Natural killer cell (primary cell): ENCODE data around the gene SCN10A. TPM values are rescaled to one million over a fixed set of nuclear protein-coding genes. Genes with fewer than 3 reads are reported as not detected.

ENCODE experiments used
- ATAC-seq, 3 donors: fragments of 150-1000 bp in 2 of 3; fragments of 200-7000 bp in 1 of 3; cut with Tn5 transposase; 1 replicate in 1 of 3; 2 replicates in 2 of 3; pipeline ENCODE4 v1.10.0; 2021; ENCODE audit warnings: mild to moderate bottlenecking in 2 of 3, moderate library complexity in 2 of 3
- DNase-seq, 2 donors: peaks; one replicate each; pipeline versions ENCODE4 v3.0.0 to v3.0.0-alpha.2; 2013 to 2021; ENCODE audit warnings: mixed read lengths in 1 of 2
- H3K27ac ChIP-seq: one replicate; pipeline ENCODE4 v1.5.1; 2013; ENCODE audit warnings: mild to moderate bottlenecking, low read length
- H3K27me3 ChIP-seq: one replicate; pipeline ENCODE4 v1.6.1; 2013; ENCODE audit warnings: low read length; ENCODE audit not compliant: control insufficient read depth, insufficient read depth
- H3K36me3 ChIP-seq: one replicate; pipeline ENCODE4 v1.6.1; 2013; ENCODE audit warnings: low read length; ENCODE audit not compliant: control insufficient read depth, insufficient read depth
- H3K4me1 ChIP-seq: one replicate; pipeline ENCODE4 v1.6.1; 2013; ENCODE audit warnings: low read length; ENCODE audit not compliant: control insufficient read depth, insufficient read depth
- H3K4me3 ChIP-seq: one replicate; pipeline ENCODE4 v1.5.1; 2013; ENCODE audit warnings: low read length
- H3K9me3 ChIP-seq: one replicate; pipeline ENCODE4 v1.6.1; 2013; ENCODE audit warnings: low read length; ENCODE audit not compliant: control insufficient read depth, insufficient read depth
- H3K27ac Mint-ChIP-seq, 2 donors: one replicate each; pipeline ENCODE4 v1.8.0; 2022; ENCODE audit warnings: mild to moderate bottlenecking in 2 of 2, mixed read lengths in 2 of 2, moderate library complexity in 1 of 2
- H3K27me3 Mint-ChIP-seq, 2 donors: one replicate each; pipeline ENCODE4 v1.8.0; 2022; ENCODE audit warnings: low read depth in 2 of 2, mixed read lengths in 2 of 2
- H3K36me3 Mint-ChIP-seq: one replicate; pipeline ENCODE4 v1.8.0; 2022; ENCODE audit warnings: mixed read lengths
- H3K4me1 Mint-ChIP-seq, 2 donors: one replicate each; pipeline ENCODE4 v1.8.0; 2022; ENCODE audit warnings: mixed read lengths in 2 of 2
- H3K4me3 Mint-ChIP-seq: one replicate; pipeline ENCODE4 v1.8.0; 2022; ENCODE audit warnings: mild to moderate bottlenecking, moderate library complexity, mixed read lengths
- H3K9me3 Mint-ChIP-seq, 2 donors: one replicate each; pipeline ENCODE4 v1.8.0; 2022; ENCODE audit warnings: mixed read lengths in 2 of 2
- CTCF ChIP-seq: fragments of 200-600 bp; IDR thresholded peaks from one replicate; pipeline ENCODE4 v1.8.0; 2022; ENCODE audit warnings: antibody characterized with exemption
- WGBS: methylation state at CpG from one replicate; pipeline ENCODE4 v1.1.7; 2013; ENCODE audit warnings: missing lambda C conversion rate; ENCODE audit not compliant: insufficient coverage; 5-methylcytosine and 5-hydroxymethylcytosine counted together
- intact Hi-C: fragments of 100-400 bp; cut with micrococcal nuclease; formaldehyde crosslinking; loops from one replicate; pipeline ENCODE4 v1.14.2; 2022
- total RNA-seq, 4 donors: library from RNA; stranded (reverse); fragments of 120-200 nt in 1 of 4; gene quantifications; one replicate each; pipeline versions ENCODE4 v1.2.3 to v1.2.4, GENCODE V29; 2013 to 2022

Gene SCN10A
- total RNA-seq, 3 donors from 2014 or later (not counting 1 experiment from before 2014, with no cell fraction given) = not detected

- Histone ChIP-seq H3K4me3 (no peak overlapping the region), H3K4me1 (no peaks in the 10 kb centered on the region), H3K9me3 (no peaks in the 10 kb centered on the region), H3K27ac (no peak overlapping the region), H3K36me3 (no peaks in the 10 kb centered on the region), H3K27me3 (no peaks in the 10 kb centered on the region)
- no peaks in the 10 kb centered on the region for H3K9me3 Mint-ChIP-seq
- intact Hi-C loops = no loop called here
- H3K4me3 Mint-ChIP-seq = no peak overlapping the region
- no peaks in the 10 kb centered on the region for H3K36me3 Mint-ChIP-seq
- H3K27me3 Mint-ChIP-seq = no peaks in the 10 kb centered on the region
- no peak for ATAC-seq
- H3K27ac Mint-ChIP-seq = no peak overlapping the region
- whole genome bisulfite sequencing = 77% methylated on average over 4 of the region's 4 CpGs
- DNase-seq = no peak
- no peaks in the 10 kb centered on the region for H3K4me1 Mint-ChIP-seq
- no peak for TF ChIP-seq CTCF
Measured at GRCh38 chr3:38720465-38720864, 95.6 kb downstream of the SCN10A start.

GRCh38 chr3:38717355-38718240 lies 98.4 kb downstream of the SCN10A start:
- Histone ChIP-seq H3K27me3 (no peaks in the 10 kb centered on the region), H3K9me3 (no peaks in the 10 kb centered on the region), H3K4me3 (no peak overlapping the region), H3K4me1 (no peaks in the 10 kb centered on the region), H3K27ac (no peak overlapping the region), H3K36me3 (no peaks in the 10 kb centered on the region)
- intact Hi-C loops = no loop called here
- Mint-ChIP-seq H3K4me1 (no peaks in the 10 kb centered on the region), H3K36me3 (no peaks in the 10 kb centered on the region), H3K4me3 (no peak overlapping the region), H3K27ac (no peak overlapping the region), H3K27me3 (peaks cover 0 to 5% of the 10 kb centered on the region in 2 donors), H3K9me3 (no peaks in the 10 kb centered on the region)
- TF ChIP-seq CTCF = no peak
- no peak for ATAC-seq
- 81% methylated on average over 4 of the region's 5 CpGs for WGBS
- DNase-seq = no peak

- H3K4me1 ChIP-seq = no peaks in the 10 kb centered on the region
- DNase-seq = no peak
- no peaks in the 10 kb centered on the region for H3K36me3 ChIP-seq
- Mint-ChIP-seq H3K4me1 (no peaks in the 10 kb centered on the region), H3K27ac (no peak overlapping the region), H3K4me3 (no peak overlapping the region), H3K27me3 (peaks cover 0 to 8% of the 10 kb centered on the region in 2 donors), H3K36me3 (no peaks in the 10 kb centered on the region), H3K9me3 (no peaks in the 10 kb centered on the region)
- intact Hi-C loops = no loop called here
- H3K27ac ChIP-seq = no peak overlapping the region
- H3K27me3 ChIP-seq = no peaks in the 10 kb centered on the region
- TF ChIP-seq CTCF = no peak
- no peak overlapping the region for H3K4me3 ChIP-seq
- H3K9me3 ChIP-seq = no peaks in the 10 kb centered on the region
- ATAC-seq = no peak
- WGBS = 96% methylated on average over 2 of the region's 2 CpGs
Measured at GRCh38 chr3:38713121-38713520, 102.9 kb downstream of the SCN10A start.

- H3K27me3 Mint-ChIP-seq = peaks cover 0 to 8% of the 10 kb centered on the region in 2 donors
- no peak overlapping the region for H3K27ac ChIP-seq
- intact Hi-C loops = no loop called here
- H3K4me3 Mint-ChIP-seq = no peak overlapping the region
- ATAC-seq (no peak), DNase-seq (no peak)
- H3K27ac Mint-ChIP-seq = no peak overlapping the region
- TF ChIP-seq CTCF = no peak
- H3K4me3 ChIP-seq = no peak overlapping the region
- H3K4me1 ChIP-seq = no peaks in the 10 kb centered on the region
- H3K36me3 Mint-ChIP-seq = no peaks in the 10 kb centered on the region
- H3K36me3 ChIP-seq = no peaks in the 10 kb centered on the region
- no peaks in the 10 kb centered on the region for H3K27me3 ChIP-seq
- no peaks in the 10 kb centered on the region for H3K4me1 Mint-ChIP-seq
- no peaks in the 10 kb centered on the region for H3K9me3 ChIP-seq
- no peaks in the 10 kb centered on the region for H3K9me3 Mint-ChIP-seq
Measured at GRCh38 chr3:38711321-38711720, 104.7 kb downstream of the SCN10A start.
